IgD-negative memory B cell (primary cell): ENCODE data around the gene AQP4. TPM values are rescaled to one million over a fixed set of nuclear protein-coding genes. Genes with fewer than 3 reads are reported as not detected.

Source experiments
- H3K27ac Mint-ChIP-seq, 3 donors: one replicate each; pipeline ENCODE4 v1.8.0; 2020 to 2022; ENCODE audit warnings: mild to moderate bottlenecking in 3 of 3, mixed read lengths in 3 of 3, moderate library complexity in 1 of 3
- H3K27me3 Mint-ChIP-seq: one replicate; pipeline ENCODE4 v1.8.0; 2021; ENCODE audit warnings: mixed read lengths
- H3K36me3 Mint-ChIP-seq: one replicate; pipeline ENCODE4 v1.8.0; 2020; ENCODE audit warnings: mild to moderate bottlenecking, mixed read lengths
- H3K4me1 Mint-ChIP-seq, 3 donors: one replicate each; pipeline ENCODE4 v1.8.0; 2020 to 2022; ENCODE audit warnings: mixed read lengths in 3 of 3, mild to moderate bottlenecking in 1 of 3
- H3K4me3 Mint-ChIP-seq, 4 donors: one replicate each; pipeline ENCODE4 v1.8.0; 2020 to 2022; ENCODE audit warnings: mild to moderate bottlenecking in 4 of 4, mixed read lengths in 4 of 4, moderate library complexity in 3 of 4
- H3K9me3 Mint-ChIP-seq, 3 donors: one replicate each; pipeline ENCODE4 v1.8.0; 2020 to 2021; ENCODE audit warnings: mixed read lengths in 3 of 3, mild to moderate bottlenecking in 1 of 3
- polyA plus RNA-seq: library from polyadenylated mRNA; unstranded; fragments of 300-500 nt; fragmentation: Illumina TruSeq; gene quantifications from one replicate; pipeline ENCODE4 v1.2.3, GENCODE V29; 2021

AQP4 gene, protein sequence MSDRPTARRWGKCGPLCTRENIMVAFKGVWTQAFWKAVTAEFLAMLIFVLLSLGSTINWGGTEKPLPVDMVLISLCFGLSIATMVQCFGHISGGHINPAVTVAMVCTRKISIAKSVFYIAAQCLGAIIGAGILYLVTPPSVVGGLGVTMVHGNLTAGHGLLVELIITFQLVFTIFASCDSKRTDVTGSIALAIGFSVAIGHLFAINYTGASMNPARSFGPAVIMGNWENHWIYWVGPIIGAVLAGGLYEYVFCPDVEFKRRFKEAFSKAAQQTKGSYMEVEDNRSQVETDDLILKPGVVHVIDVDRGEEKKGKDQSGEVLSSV
- not detected for polyA plus RNA-seq

DNA sequence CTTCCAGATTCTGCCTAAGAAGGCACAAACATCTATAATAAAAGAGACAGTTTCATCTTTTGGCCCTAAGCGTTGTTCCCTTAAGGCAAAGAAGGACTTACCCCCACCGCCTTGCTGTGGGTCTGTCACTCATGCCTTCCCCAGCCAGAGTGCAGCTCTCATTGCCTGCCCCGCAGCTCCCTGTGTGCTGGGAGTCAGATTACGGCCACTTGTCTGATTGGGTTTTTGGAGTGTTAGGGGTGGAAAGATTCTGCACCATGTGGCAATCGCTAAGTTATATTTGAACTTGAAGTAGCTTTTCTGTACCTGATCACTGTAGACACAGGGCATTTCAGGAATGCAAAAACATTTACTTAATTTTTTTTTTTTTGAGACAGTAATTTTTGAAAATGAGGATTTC lies at the start of gene AQP4:
AQP4 (minus strand) TSS at position 151 of the 400 bp plus-strand sequence; CDS start at position 133, 18 bp downstream.
- no peaks in the 10 kb centered on the region for H3K36me3 Mint-ChIP-seq
- H3K4me3 Mint-ChIP-seq, result peak within 1 kb of the TSS in 1 of 4 donors; percentile 51
- H3K9me3 Mint-ChIP-seq, result no peaks in the 10 kb centered on the region
- H3K27me3 Mint-ChIP-seq, result peaks cover 13% of the 10 kb centered on the region
- H3K4me1 Mint-ChIP-seq, result peaks cover 0 to 3% (median 2%) of the 10 kb centered on the region in 3 donors
- no peak within 1 kb of the TSS for H3K27ac Mint-ChIP-seq

DNA sequence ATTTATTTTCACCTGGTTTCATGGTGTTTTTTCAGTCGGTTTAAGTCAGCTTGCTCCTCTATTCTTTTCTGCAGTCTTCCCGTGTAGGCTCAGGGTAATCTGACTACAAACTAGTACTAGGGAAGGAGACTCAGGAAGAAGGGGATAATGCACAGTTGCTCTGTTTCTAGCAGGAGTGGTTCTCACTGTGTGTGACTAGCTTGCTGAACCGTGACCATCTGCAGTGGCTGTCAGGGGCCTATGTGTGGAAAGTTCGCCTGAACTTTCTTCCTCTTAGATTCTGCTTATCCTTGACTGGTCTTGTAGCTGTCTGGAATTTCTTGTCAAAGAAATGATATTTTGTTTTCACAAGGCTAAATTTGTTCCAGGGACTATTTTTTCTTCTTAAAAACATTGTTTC lies 46.3 kb upstream of the AQP4 start:
- no peaks in the 10 kb centered on the region for H3K36me3 Mint-ChIP-seq

DNA sequence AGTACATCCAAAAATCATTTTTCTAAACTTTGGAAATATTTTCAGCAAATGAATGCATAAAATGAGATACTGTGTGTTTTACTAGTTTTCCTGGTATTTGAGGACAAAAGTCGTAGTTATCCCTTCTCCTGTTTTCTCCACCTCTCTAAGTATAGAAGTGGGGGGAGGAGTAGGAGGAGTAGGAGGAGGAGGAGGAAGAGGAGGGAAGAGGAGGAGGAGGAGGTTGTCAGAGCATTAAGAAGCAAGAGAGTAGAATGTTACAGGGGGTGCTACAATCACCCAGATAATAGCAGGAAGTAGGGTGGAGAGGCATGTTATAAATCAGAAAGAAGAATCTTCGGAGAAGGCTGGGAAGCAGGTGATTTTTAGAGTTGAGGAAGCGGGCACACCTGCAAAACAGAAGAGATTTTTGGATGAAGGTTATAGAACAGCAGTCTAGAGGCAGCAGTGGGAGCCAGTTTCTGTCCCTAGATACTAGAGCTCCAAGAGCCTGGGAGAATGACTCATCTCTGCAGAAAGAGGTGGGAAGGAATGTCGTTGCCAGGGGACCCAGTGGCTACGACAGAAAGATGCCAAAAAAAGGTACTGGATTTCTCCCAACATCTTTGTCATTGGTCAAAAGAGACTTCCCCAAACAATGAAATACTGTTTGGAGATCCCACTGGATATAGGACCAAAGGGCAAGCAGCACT lies 44.2 kb upstream of the AQP4 start:
- Mint-ChIP-seq H3K4me3 (no peak overlapping the region), H3K9me3 (peaks cover 0 to 2% (median 0%) of the 10 kb centered on the region in 3 donors), H3K36me3 (no peaks in the 10 kb centered on the region), H3K27me3 (no peaks in the 10 kb centered on the region), H3K4me1 (no peaks in the 10 kb centered on the region), H3K27ac (no peak overlapping the region)

More for the DNA sequence above, 46.3 kb upstream of the AQP4 start:
- H3K27me3 Mint-ChIP-seq, result no peaks in the 10 kb centered on the region
- H3K27ac Mint-ChIP-seq, result no peak overlapping the region
- H3K4me3 Mint-ChIP-seq, result no peak overlapping the region
- no peaks in the 10 kb centered on the region for H3K4me1 Mint-ChIP-seq
- H3K9me3 Mint-ChIP-seq, result peaks cover 0 to 2% (median 0%) of the 10 kb centered on the region in 3 donors

DNA sequence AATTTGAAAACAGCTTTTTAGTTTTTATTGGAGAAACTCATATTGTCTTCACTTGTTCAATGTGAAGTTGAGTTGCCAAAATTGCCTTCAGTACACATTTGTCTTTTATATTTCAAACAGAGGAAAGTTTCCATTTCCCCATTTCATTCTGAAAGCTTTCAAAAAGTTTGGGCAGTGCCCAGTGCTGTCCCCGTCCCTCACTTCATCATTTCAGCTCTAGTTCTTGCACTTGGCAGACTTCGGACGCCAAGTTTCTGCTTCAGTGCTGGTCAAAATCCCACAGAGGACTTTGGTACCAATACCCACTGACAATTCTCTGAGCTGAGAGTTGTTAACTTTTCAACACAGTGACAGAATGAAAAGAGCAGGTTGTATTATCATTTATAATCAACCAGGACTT lies 43.4 kb upstream of the AQP4 start:
- H3K9me3 Mint-ChIP-seq, result peaks cover 0 to 7% (median 4%) of the 10 kb centered on the region in 3 donors
- no peaks in the 10 kb centered on the region for H3K36me3 Mint-ChIP-seq
- H3K27me3 Mint-ChIP-seq, result no peaks in the 10 kb centered on the region
- H3K27ac Mint-ChIP-seq, result no peak overlapping the region
- H3K4me1 Mint-ChIP-seq, result no peaks in the 10 kb centered on the region
- no peak overlapping the region for H3K4me3 Mint-ChIP-seq

DNA sequence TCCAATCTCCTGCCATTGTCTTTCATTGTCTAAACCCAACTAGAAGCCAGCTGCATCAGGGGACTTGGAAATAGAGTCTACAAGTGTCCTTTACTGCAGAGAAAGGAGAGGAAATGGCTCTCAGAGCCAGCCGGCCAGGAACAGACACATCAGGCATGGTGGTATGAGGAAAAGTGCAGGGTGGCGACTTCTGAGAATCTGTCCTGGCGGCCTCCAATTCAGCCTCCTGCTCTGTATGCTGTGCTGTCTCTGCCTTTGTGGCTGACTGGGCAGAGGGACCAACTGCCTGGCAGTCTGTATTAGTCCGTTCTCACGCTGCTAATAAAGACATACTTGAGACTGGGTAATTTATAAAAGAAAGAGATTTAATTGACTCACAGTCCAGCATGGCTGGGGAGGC lies 36.8 kb upstream of the AQP4 start:
- Mint-ChIP-seq H3K9me3 (peaks cover 0 to 10% (median 5%) of the 10 kb centered on the region in 3 donors), H3K27me3 (peaks cover 4% of the 10 kb centered on the region), H3K4me3 (no peak overlapping the region), H3K4me1 (no peaks in the 10 kb centered on the region), H3K36me3 (no peaks in the 10 kb centered on the region), H3K27ac (no peak overlapping the region)

DNA sequence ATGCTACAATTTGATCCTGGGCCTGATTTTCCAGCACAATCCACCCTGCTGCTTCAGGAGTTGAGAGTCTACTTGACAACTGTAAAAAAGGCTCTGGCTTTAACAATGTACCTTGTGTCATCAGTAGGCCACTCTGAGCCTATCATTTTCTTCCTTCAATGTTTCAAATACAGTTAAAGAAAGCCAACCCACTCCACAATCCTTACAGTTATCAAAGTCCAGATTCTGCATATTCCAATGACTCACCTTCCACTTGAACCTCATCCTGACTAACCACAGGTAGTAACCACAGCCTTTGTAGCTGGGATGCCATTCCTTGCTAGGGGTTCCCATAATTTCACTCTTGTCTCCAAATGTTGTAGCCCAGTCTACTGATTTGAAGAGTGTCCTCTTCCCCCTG lies 35.5 kb upstream of the AQP4 start:
- Mint-ChIP-seq H3K27ac (no peak overlapping the region), H3K4me1 (no peaks in the 10 kb centered on the region)

DNA sequence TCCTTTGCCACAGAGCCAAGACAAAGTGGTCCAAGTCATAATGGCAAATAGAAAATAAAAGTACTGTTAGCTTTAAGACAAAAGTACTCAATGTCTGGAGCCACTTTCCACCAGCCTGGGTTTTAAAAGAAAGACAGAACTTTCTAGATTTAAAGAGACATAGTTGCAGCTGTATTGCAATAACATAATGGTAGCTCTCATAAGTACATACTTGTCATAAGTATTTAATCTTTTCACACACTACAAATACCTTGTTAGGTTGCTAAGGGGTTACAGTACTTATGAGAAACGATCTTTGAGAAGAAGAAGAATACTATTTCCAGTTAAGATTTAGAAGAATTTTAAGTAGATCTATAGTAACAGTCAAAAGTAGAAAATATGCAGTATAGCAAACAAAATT lies 28.9 kb upstream of the AQP4 start:
- H3K27me3 Mint-ChIP-seq, result no peaks in the 10 kb centered on the region
- H3K27ac Mint-ChIP-seq, result no peak overlapping the region
- no peak overlapping the region for H3K4me3 Mint-ChIP-seq
- H3K9me3 Mint-ChIP-seq, result peaks cover 0 to 1% (median 0%) of the 10 kb centered on the region in 3 donors
- no peaks in the 10 kb centered on the region for H3K4me1 Mint-ChIP-seq
- no peaks in the 10 kb centered on the region for H3K36me3 Mint-ChIP-seq

More for the DNA sequence above, 35.5 kb upstream of the AQP4 start:
- Mint-ChIP-seq H3K4me3 (no peak overlapping the region), H3K9me3 (peaks cover 0 to 10% (median 4%) of the 10 kb centered on the region in 3 donors), H3K27me3 (peaks cover 4% of the 10 kb centered on the region), H3K36me3 (no peaks in the 10 kb centered on the region)

DNA sequence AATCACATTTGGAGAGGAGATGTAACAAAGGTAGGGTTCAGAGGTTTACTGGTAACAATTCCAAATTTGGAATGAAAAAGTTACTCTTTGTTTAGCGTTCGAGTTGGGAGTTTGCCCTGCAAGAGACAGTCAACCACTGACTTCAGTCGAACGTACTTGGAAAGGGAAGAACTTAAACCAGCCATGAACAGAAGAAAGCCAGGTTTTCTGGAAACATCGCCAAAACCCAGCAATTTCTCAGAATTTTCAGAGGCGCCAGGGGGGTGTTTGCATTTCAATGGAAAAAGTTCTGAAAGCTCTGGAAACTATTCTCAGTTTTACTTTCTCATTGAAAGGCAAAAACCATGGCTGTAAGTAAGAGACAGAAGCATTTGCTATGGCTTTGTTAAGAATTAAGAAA lies 28.5 kb upstream of the AQP4 start:
- Mint-ChIP-seq H3K36me3 (no peaks in the 10 kb centered on the region), H3K9me3 (peaks cover 0 to 1% (median 0%) of the 10 kb centered on the region in 3 donors), H3K4me1 (no peaks in the 10 kb centered on the region), H3K4me3 (no peak overlapping the region), H3K27me3 (no peaks in the 10 kb centered on the region), H3K27ac (no peak overlapping the region)

DNA sequence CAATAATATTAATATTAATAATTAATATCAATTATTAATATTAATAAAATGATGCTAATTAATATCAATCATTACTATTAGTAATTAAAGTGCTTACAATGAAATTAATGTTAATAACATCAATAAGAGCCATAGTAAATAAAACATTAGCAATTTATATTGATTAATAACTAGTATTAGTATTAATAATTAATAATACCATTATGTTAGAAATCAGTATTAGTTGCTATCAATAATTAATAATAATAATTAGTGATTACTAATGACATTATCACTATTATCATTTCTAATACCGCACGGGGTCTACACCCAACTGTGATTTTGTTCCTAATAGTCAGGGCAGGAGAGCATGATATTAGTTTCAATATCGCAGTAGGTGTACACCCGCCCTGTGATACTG lies 22.8 kb upstream of the AQP4 start:
- peaks cover 0 to 3% (median 0%) of the 10 kb centered on the region in 3 donors for H3K9me3 Mint-ChIP-seq

DNA sequence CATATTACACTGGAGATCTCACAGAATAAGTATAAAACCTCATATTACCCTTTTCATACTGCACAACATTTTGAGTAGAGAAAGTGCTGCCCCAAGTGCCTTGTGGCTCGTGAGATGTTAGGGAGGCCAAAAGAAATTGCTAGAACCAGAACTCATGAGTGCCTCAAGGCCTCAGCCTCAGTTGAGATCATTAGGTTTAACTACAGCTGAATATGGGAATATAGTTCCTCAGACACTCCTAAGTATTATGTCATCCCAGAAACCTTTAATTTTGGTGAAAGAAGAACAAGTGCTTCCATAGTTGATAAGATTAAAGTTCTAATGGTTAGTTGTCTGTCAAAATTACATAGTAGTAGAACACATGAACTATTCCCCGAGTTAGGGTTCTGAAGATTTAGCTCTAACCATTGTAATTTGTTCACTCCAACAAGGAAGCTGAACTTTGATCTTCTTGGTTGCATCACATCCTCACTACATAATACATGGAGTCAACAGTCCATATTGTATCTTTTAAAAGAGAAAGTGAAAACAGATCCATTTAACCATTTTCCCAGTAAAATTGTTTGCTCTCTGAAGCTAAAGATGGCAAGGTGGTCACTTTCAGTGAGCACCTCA lies 9.6 kb upstream of the AQP4 start:
- H3K4me3 Mint-ChIP-seq, result no peak overlapping the region
- H3K4me1 Mint-ChIP-seq, result no peaks in the 10 kb centered on the region
- H3K9me3 Mint-ChIP-seq, result peaks cover 0 to 4% (median 3%) of the 10 kb centered on the region in 3 donors
- no peak overlapping the region for H3K27ac Mint-ChIP-seq
- no peaks in the 10 kb centered on the region for H3K36me3 Mint-ChIP-seq
- H3K27me3 Mint-ChIP-seq, result no peaks in the 10 kb centered on the region

More for the DNA sequence above, 22.8 kb upstream of the AQP4 start:
- Mint-ChIP-seq H3K36me3 (no peaks in the 10 kb centered on the region), H3K27me3 (no peaks in the 10 kb centered on the region), H3K27ac (no peak overlapping the region), H3K4me1 (no peaks in the 10 kb centered on the region), H3K4me3 (no peak overlapping the region)

DNA sequence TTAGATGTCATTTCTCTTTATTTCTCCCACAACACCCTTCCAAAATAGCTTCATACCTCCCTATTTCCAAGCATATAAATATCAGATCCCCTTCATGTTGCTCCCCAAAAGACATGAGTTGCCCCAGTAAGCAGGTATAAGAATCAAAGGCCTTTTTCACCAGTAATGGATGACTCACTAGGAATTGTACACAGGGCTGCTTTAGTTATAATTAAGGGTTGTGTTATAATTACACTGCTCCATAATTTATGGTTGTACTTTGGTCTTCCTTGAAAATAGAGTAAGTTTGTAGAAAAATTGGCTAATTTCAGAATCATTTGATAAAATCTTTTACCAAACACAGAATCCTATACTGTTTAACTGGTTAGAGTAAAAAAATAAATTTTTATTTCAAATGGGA lies 8.8 kb upstream of the AQP4 start:
- peaks cover 0 to 1% (median 0%) of the 10 kb centered on the region in 3 donors for H3K4me1 Mint-ChIP-seq
- no peaks in the 10 kb centered on the region for H3K27me3 Mint-ChIP-seq
- no peaks in the 10 kb centered on the region for H3K36me3 Mint-ChIP-seq
- H3K4me3 Mint-ChIP-seq, result no peak overlapping the region
- peaks cover 0 to 4% (median 3%) of the 10 kb centered on the region in 3 donors for H3K9me3 Mint-ChIP-seq
- no peak overlapping the region for H3K27ac Mint-ChIP-seq

DNA sequence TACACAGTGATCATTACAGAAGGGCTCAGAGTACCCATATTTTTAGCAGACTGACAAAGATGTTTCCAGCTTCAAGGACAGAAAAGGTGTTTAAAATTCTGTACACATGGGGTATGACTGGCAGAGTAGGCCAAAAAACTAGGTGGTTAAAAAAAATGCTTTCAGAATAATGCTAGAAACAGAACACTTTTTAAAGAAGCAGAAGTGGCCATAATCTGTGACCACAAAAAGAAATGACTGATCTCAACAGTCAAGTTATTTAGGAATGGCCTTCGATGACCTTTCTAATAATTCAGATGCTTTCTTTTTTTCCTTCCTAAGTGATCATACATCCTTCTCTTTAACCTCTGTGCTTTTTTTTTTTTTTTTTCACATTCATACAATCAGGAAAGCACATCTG lies 4.1 kb upstream of the AQP4 start:
- H3K9me3 Mint-ChIP-seq, result no peaks in the 10 kb centered on the region
- peaks cover 0 to 3% (median 2%) of the 10 kb centered on the region in 3 donors for H3K4me1 Mint-ChIP-seq
- H3K27me3 Mint-ChIP-seq, result no peaks in the 10 kb centered on the region
- H3K4me3 Mint-ChIP-seq, result no peak overlapping the region
- no peaks in the 10 kb centered on the region for H3K36me3 Mint-ChIP-seq
- no peak overlapping the region for H3K27ac Mint-ChIP-seq

DNA sequence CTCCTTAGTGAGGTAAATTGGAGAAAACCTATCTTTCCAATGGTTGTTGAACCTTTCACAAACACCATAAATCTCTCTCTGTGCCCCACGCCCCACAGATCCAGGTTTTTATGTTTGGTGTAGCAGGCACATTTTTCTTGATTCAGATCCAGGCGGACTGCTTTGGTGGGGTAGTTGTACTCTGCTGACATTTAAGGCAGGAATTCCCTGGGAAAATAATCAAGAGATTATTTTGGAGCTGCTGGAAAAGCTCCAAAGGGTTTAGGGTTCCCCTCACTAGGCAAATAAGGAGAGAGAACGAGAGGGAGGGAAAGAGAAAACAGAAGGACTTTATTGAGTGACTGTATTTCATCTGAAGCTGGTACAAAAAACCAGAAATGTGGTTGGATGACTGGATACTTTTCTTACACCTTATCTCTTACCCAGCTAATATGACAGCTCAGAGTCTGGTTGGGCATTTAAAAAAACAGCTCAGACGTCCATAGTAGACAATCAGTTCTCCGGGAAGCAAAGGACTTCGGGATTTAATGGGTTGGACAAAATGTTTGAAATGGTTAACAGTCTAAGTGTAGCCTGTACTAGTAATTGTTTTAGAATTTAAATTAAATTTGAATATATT lies 3.6 kb upstream of the AQP4 start:
- Mint-ChIP-seq H3K9me3 (no peaks in the 10 kb centered on the region), H3K27ac (no peak overlapping the region), H3K36me3 (no peaks in the 10 kb centered on the region), H3K4me3 (no peak overlapping the region), H3K4me1 (peaks cover 0 to 3% (median 2%) of the 10 kb centered on the region in 3 donors), H3K27me3 (peaks cover 4% of the 10 kb centered on the region)

DNA sequence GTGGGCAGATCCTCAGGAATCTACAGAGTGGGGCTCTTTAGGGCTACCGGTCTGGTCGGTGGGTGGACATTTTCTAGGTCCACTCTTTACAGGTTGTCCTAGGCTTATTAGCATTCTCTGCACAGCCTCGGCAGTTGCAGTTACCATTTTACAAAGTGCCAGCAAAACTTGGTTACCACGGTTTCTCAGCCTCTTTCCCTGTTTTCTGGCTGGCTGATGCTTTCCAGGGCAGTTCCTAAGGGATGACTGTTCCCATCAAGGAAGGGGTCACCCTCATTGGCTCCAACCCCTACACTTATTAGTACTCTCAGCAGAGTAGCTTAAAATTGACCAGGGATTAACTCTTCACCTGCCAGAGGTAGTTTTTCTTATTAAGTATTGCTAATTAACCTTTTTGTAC lies 2.0 kb upstream of the AQP4 start:
- H3K4me3 Mint-ChIP-seq, result no peak overlapping the region
- no peaks in the 10 kb centered on the region for H3K9me3 Mint-ChIP-seq
- H3K27ac Mint-ChIP-seq, result no peak overlapping the region
- peaks cover 0 to 3% (median 2%) of the 10 kb centered on the region in 3 donors for H3K4me1 Mint-ChIP-seq
- peaks cover 13% of the 10 kb centered on the region for H3K27me3 Mint-ChIP-seq
- H3K36me3 Mint-ChIP-seq, result no peaks in the 10 kb centered on the region

DNA sequence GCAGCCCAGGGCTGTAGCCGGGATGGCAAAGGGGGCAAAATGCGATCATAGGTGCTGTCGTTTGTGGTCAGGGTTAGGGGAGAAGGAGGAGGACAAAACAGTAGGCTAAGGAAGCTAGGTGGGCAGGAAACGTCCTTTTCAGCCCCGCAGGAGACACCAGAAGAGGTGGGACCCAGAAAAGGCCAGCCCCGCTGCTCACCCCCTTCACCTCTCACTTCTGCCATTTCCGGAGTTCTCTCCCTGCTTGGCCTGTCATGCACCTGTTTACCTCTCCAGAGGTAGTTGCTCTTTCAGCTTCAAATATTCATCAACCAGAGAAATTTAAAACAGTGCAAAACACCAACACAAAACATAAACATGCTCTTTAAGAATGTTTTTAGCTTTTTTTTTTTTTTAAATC lies 849 bp downstream of the AQP4 start:
- H3K9me3 Mint-ChIP-seq, result no peaks in the 10 kb centered on the region
- no peak overlapping the region for H3K27ac Mint-ChIP-seq
- peaks cover 0 to 2% (median 1%) of the 10 kb centered on the region in 3 donors for H3K4me1 Mint-ChIP-seq
- H3K36me3 Mint-ChIP-seq, result no peaks in the 10 kb centered on the region
- H3K4me3 Mint-ChIP-seq, result peak overlapping the region in 1 of 4 donors; percentile 51
- H3K27me3 Mint-ChIP-seq, result peaks cover 13% of the 10 kb centered on the region
